Activated T-helper 2 cell treated with anti-CD3 and anti-CD28 coated beads, Interferon-gamma antibody, Interleukin-2, Interleukin-4, amounts not matched to agents 10 μg/mL and 5 μg/mL and 100 μg/mL, durations not matched to agents 14 hours and 24 hours and 36 hours (primary cell): ENCODE results near the gene SUN1. TPM values are rescaled to one million over a fixed set of nuclear protein-coding genes. Genes with fewer than 3 reads are reported as not detected.
A peak's percentile ranks its signal among the peaks of the same experiment; 100 is the strongest.
"Not testable (repeated sequence)": the region's sequence is repeated elsewhere in the genome, so short reads cannot be mapped to it uniquely, and the experiment has no call there.

Source experiments
- DNase-seq: peaks from one replicate; pipeline ENCODE4 v3.0.0; 2021; ENCODE audit warnings: low spot score
- H3K27ac Mint-ChIP-seq: one replicate; pipeline ENCODE4 v1.8.0; 2021; ENCODE audit warnings: mixed read lengths
- H3K27me3 Mint-ChIP-seq: one replicate; pipeline ENCODE4 v1.8.0; 2021; ENCODE audit warnings: low read depth, mixed read lengths
- H3K36me3 Mint-ChIP-seq: one replicate; pipeline ENCODE4 v1.8.0; 2021; ENCODE audit warnings: low read depth, mixed read lengths
- H3K4me1 Mint-ChIP-seq: one replicate; pipeline ENCODE4 v1.8.0; 2021; ENCODE audit warnings: low read depth, mixed read lengths
- H3K4me3 Mint-ChIP-seq: one replicate; pipeline ENCODE4 v1.8.0; 2021; ENCODE audit warnings: low read depth, mild to moderate bottlenecking, moderate library complexity, mixed read lengths
- H3K9me3 Mint-ChIP-seq: one replicate; pipeline ENCODE4 v1.8.0; 2021; ENCODE audit warnings: mixed read lengths
- intact Hi-C: fragments of 100-400 bp; cut with micrococcal nuclease; formaldehyde crosslinking; loops from one replicate; pipeline ENCODE4 v1.15.1; 2023
- total RNA-seq: library from RNA; stranded (reverse); gene quantifications from 2 replicates; pipeline ENCODE4 v1.2.3, GENCODE V29; 2022

SUN1 gene
- total RNA-seq, 1 donor from 2014 or later: 87.7 TPM

- intact Hi-C loops: loop anchor here (1.0 kb wide), 1 partner anchor 46 kb away; the partner anchor contains the start of gene ADAP1
- not testable (repeated sequence) for H3K36me3 Mint-ChIP-seq, H3K4me1 Mint-ChIP-seq, H3K27me3 Mint-ChIP-seq, H3K4me3 Mint-ChIP-seq, H3K9me3 Mint-ChIP-seq, H3K27ac Mint-ChIP-seq
- peak; percentile 46 for DNase-seq
These were observed 76.5 kb downstream of the SUN1 start for GRCh38 chr7:908591-909357.

GRCh38 chr7:909358-910329 lies 77.4 kb downstream of the SUN1 start:
- H3K36me3 Mint-ChIP-seq: peaks cover 3% of the 10 kb centered on the region
- no peaks in the 10 kb centered on the region for H3K27me3 Mint-ChIP-seq
- DNase-seq: no peak
- H3K4me1 Mint-ChIP-seq: peaks cover 5% of the 10 kb centered on the region
- no peak overlapping the region for H3K27ac Mint-ChIP-seq
- no peaks in the 10 kb centered on the region for H3K9me3 Mint-ChIP-seq
- H3K4me3 Mint-ChIP-seq: no peak overlapping the region
- intact Hi-C loops: loop anchor here (10.0 kb wide), 1 partner anchor 135 kb away; the partner anchor contains the start of gene GPR146

DNA sequence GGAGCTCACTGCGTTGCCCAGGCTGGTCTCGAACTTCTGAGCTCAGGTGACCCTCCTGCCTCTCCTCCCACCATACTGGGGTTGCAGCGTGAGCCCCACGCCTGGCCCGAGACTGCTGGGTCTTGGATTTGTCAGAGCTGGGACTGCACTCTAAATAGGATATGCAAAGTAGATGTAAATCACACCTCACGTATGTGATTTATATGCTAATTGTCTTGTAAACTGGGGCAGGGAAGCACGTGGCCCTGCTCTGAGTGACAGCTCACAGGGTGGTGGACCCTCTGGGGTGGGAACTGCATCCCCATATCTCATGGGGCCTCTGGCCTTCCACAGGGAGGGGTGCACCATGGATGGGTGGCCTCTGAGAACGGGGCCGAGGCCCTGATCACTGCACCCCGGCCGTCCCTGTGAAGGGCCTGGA lies 78.2 kb downstream of the SUN1 start:
- peaks cover 3% of the 10 kb centered on the region for H3K36me3 Mint-ChIP-seq
- no peaks in the 10 kb centered on the region for H3K9me3 Mint-ChIP-seq
- H3K27ac Mint-ChIP-seq: no peak overlapping the region
- no peaks in the 10 kb centered on the region for H3K27me3 Mint-ChIP-seq
- H3K4me1 Mint-ChIP-seq: peaks cover 5% of the 10 kb centered on the region
- no peak for DNase-seq
- intact Hi-C loops: loop anchor here (10.0 kb wide), 1 partner anchor 134 kb away; the partner anchor contains the start of gene GPR146
- peak overlapping the region; percentile 13 for H3K4me3 Mint-ChIP-seq

DNA sequence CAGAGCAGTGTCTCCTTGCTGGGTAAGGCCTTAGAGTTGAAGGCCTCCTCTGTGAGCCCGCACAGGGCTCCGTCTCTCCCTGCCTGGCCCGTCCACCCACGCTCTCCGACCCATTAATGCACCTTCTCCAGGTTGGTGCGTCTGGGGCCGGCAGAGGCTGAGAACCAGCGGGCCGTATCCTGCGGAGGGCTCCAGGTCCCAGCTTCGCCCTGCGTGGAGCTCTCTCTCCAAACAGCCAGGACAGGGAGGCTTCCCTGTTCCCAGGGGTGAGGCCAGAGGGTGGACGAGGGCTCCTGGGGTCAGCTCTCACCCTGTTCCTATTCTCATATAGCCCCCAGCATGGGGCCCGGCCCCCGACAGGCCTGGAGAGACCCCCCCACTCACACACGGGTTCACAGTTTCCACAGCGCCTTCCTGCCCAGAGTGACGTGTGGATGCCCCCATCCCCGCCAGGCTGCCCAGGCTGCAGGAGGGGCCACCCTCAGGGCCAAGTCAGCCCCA lies 78.7 kb downstream of the SUN1 start:
- peaks cover 5% of the 10 kb centered on the region for H3K4me1 Mint-ChIP-seq

GRCh38 chr7:911791-912480 lies 79.7 kb downstream of the SUN1 start:
- H3K36me3 Mint-ChIP-seq: peaks cover 3% of the 10 kb centered on the region

More for the DNA sequence above, 78.7 kb downstream of the SUN1 start:
- H3K4me3 Mint-ChIP-seq: no peak overlapping the region
- intact Hi-C loops: loop anchor here (10.0 kb wide), 1 partner anchor 134 kb away; the partner anchor contains the start of gene GPR146
- no peaks in the 10 kb centered on the region for H3K27me3 Mint-ChIP-seq
- no peaks in the 10 kb centered on the region for H3K9me3 Mint-ChIP-seq
- peaks cover 3% of the 10 kb centered on the region for H3K36me3 Mint-ChIP-seq
- no peak for DNase-seq
- H3K27ac Mint-ChIP-seq: no peak overlapping the region

DNA sequence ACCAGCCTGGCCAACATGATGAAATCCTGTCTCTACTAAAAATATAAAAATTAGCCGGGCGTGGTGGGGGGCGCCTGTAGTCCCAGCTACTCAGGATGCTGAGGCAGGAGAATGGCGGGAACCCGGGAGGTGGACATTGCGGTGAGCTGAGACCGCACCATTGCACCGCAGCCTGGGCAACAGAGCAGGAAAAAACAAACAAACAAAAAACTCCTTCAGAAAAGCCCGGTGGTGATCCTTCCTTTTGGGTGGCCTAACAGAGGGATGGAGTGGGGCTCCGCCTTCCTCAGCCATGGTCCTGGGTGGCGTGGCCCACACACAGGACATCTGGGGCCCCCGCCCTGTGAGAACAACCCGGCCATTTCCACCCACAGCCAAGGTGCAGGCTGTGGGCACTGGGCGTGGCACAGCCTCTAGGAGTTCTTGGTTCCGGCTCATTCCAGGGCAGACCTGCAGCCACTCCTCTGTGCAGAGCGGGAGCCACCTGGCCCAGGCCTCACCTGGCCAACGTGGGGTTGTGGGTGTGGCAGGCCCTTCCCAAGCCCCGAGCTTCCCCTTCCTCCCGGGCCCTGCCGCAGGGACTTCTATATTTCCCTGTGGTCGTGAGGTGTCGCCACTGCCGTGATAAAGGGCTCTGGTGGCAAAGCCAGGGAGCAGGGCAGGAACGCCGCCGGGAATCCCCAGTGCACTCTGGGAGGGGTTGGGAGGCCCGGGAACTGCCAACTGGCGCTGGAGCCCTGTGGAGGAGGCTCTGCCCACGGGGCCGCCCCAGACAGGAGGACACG lies 81.7 kb downstream of the SUN1 start:
- H3K9me3 Mint-ChIP-seq: no peaks in the 10 kb centered on the region
- intact Hi-C loops: loop anchor here (10.0 kb wide), 1 partner anchor 131 kb away; the partner anchor contains the start of gene GPR146
- H3K4me1 Mint-ChIP-seq: peaks cover 8% of the 10 kb centered on the region
- H3K4me3 Mint-ChIP-seq: no peak overlapping the region
- no peak for DNase-seq
- H3K27ac Mint-ChIP-seq: no peak overlapping the region
- H3K27me3 Mint-ChIP-seq: no peaks in the 10 kb centered on the region
- peaks cover 3% of the 10 kb centered on the region for H3K36me3 Mint-ChIP-seq

More at GRCh38 chr7:911791-912480, 79.7 kb downstream of the SUN1 start:
- Mint-ChIP-seq H3K27ac (no peak overlapping the region), H3K4me3 (no peak overlapping the region), H3K27me3 (no peaks in the 10 kb centered on the region), H3K9me3 (no peaks in the 10 kb centered on the region), H3K4me1 (peaks cover 8% of the 10 kb centered on the region)
- no peak for DNase-seq
- intact Hi-C loops: loop anchor here (10.0 kb wide), 1 partner anchor 133 kb away; the partner anchor contains the start of gene GPR146

- intact Hi-C loops: loop anchor here (10.0 kb wide), 1 partner anchor 130 kb away; the partner anchor contains the start of gene GPR146
- Mint-ChIP-seq H3K27me3 (no peaks in the 10 kb centered on the region), H3K9me3 (no peaks in the 10 kb centered on the region), H3K4me1 (peaks cover 12% of the 10 kb centered on the region), H3K36me3 (peaks cover 8% of the 10 kb centered on the region), H3K4me3 (no peak overlapping the region), H3K27ac (no peak overlapping the region)
- no peak for DNase-seq
These were observed 82.4 kb downstream of the SUN1 start for GRCh38 chr7:914521-915194.

GRCh38 chr7:915291-916218 lies 83.3 kb downstream of the SUN1 start:
- Mint-ChIP-seq H3K4me1 (peaks cover 9% of the 10 kb centered on the region), H3K9me3 (no peaks in the 10 kb centered on the region), H3K4me3 (no peak overlapping the region), H3K36me3 (peaks cover 6% of the 10 kb centered on the region), H3K27ac (no peak overlapping the region), H3K27me3 (no peaks in the 10 kb centered on the region)
- intact Hi-C loops: loop anchor here (10.0 kb wide), 1 partner anchor 129 kb away; the partner anchor contains the start of gene GPR146
- DNase-seq: no peak

DNA sequence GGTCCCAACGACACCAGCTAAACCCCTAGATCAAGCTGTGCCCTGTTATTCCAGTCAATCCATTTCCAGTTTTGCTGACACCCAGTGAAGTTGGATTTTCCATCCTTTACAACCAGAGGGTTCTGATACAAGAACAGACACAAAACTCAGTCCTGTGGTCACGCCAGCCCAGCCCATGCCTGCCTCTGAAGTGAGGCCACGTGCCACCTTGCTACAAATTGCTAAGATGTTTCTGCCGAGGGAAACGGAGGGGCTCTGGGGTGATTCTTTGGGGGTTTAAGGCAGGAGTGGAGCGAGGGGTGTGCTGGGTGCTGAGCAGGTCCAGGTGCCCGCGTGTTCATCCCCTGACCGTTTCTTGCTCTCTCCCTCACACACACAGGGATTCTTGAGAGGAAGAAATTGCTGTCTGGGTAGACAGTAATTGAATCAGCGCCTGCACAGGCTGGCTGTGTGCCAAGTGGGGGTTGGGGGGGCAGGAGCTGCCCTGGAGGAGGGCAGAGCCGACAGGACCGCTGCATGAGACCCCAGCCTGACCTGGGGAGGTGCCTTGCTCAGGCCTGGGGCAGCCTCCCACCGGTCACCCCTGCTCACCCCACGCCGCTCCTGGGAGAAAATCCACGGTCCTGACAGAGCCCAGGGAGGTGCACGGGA lies 84.1 kb downstream of the SUN1 start:
- DNase-seq: no peak
- no peaks in the 10 kb centered on the region for H3K9me3 Mint-ChIP-seq
- intact Hi-C loops: loop anchor here (10.0 kb wide), 1 partner anchor 128 kb away; the partner anchor contains the start of gene GPR146
- H3K36me3 Mint-ChIP-seq: peaks cover 15% of the 10 kb centered on the region
- no peak overlapping the region for H3K4me3 Mint-ChIP-seq
- H3K27ac Mint-ChIP-seq: no peak overlapping the region
- H3K27me3 Mint-ChIP-seq: no peaks in the 10 kb centered on the region
- H3K4me1 Mint-ChIP-seq: peaks cover 18% of the 10 kb centered on the region
